GM19328 (cell line): ENCODE measurements around the gene SKAP2.
A peak's percentile ranks its signal among the peaks of the same experiment; 100 is the strongest.

Source experiments
- ATAC-seq: cut with Tn5 transposase; IDR thresholded peaks from one replicate; pipeline ENCODE4 v1.9.1; 2021; ENCODE audit warnings: mild to moderate bottlenecking, moderate library complexity; ENCODE audit not compliant: unreplicated experiment

Gene SKAP2, protein sequence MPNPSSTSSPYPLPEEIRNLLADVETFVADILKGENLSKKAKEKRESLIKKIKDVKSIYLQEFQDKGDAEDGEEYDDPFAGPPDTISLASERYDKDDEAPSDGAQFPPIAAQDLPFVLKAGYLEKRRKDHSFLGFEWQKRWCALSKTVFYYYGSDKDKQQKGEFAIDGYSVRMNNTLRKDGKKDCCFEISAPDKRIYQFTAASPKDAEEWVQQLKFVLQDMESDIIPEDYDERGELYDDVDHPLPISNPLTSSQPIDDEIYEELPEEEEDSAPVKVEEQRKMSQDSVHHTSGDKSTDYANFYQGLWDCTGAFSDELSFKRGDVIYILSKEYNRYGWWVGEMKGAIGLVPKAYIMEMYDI

GRCh38 chr7:26864309-26865093, at the start of gene SKAP2:
TSS of gene SKAP2 (minus strand) at chr7:26864590. CDS start at chr7:26864429, 161 bp downstream.
- ATAC-seq: peak; percentile 92

- no peak for ATAC-seq
Observed at GRCh38 chr7:26912933-26913536, 48.6 kb upstream of the SKAP2 start.

DNA sequence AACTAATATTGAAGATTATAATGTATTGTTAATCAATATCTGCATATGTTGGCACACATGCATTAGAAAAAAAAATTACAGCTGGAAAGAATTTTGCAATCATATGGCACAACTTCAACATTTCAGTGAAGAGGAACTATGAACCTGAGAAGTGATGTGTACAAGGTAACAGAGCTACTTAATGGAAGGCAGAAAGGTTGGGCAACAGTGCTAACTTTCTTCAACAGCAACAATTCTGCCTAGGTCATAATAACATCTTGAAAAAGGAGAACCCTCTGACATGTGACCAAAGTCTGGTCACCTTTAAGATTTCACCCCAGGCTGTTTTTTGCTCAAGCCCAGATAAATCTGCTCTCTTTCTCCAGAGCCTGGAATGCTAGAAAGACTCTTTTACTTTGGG, 47.9 kb upstream of the SKAP2 start:
- no peak for ATAC-seq

- ATAC-seq: no peak
Observed at GRCh38 chr7:26910221-26910620, 45.8 kb upstream of the SKAP2 start.

DNA sequence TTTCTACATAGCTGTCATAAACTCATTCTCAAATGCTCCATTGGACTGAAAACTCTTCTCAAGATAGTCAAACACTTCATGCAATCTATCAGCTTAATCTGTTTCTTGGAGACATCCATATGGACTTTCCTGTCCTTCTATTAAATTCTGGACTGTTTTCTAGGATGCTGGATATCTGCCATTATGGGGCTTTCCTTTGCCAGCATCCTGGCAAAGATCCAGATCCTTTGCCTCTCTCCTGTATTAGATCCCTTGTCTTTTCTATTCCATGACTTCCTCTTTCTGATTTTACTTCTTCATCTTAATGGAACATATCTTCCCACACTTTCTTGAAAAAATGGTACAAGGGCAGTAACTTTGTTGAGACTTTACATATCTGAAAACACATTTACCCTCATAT, 35.9 kb upstream of the SKAP2 start:
- no peak for ATAC-seq

- no peak for ATAC-seq
Observed at GRCh38 chr7:26899519-26899918, 35.1 kb upstream of the SKAP2 start.

DNA sequence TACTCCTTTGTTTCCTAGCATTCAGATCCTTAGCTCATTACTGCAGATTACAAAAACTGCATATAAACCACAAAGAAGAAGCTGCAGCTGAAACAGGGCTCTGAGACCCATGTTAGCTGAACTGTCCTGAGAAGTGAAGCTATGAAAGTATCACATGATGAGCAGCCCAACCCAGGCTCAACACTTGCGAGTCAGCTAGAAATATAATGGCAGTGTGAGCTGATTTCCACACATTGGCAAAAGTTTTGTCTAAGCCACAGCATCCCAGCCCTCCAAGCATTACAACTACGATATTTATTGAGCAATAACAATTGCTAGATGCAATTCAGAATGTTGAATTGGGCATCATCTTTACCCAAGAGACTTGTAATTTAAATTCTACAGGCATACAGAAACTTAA, 34.5 kb upstream of the SKAP2 start:
- ATAC-seq: no peak

GRCh38 chr7:26897928-26898327, 33.5 kb upstream of the SKAP2 start:
- ATAC-seq: no peak

DNA sequence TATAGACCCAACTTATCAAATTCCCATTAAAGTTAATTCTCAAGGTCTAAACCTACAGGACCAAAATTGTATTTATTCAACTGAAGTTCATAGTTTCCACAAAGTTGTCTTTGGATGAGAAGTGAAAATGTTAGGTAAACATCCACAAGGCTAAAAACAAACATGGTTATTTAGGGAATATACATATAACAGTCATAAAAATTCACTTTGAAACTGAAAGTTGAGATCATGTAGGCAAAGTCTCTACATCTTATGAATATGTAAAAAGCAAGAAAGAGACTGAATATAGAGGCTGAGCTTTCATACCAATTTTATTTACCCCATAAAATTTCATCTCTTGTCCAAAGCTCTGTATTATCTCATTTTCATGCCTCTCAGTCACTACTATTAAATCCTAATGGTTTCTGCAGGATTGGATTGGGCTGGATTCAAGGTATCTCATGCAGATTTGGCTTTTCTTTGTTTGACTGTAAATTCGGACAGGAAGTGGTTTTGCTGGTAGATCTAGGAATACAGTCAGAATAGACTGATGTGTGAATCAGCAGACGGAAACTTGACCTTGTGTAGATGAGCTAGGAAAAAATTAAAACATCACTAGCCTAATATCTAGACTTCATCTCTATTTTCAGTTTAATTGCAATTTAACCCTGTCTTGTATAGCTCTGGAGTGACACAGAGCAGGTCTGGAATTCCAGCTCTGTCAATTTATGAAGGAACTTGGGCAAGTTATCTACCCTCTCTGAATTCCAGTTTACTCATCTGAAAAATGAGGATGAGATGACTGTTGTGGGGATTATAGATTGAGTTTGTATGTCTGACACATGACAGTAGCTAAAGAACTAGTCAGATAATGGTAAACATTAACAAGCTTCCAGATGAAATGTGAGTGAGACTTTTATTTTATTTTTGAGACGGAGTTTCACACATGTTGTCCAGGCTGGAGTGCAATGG, 27.3 kb upstream of the SKAP2 start:
- no peak for ATAC-seq

DNA sequence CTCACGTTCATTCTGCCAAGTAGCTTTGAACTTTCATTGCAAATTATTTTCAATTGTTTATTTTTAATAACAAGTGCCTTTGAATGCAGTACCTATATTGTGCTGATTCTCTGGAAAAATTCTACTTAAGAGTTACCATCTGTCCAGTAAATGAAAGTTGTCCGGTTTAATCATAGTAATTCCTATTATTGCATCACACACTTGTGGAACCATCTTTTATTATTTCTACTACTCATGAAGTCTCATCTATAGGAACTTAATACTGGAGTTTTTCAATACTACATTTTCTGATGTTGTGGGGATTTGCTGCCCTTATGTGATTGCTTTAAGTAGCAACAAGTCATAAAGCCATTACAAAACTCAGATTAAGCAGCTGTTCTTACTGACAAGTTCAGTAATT, 16.5 kb upstream of the SKAP2 start:
- no peak for ATAC-seq

- no peak for ATAC-seq
Observed at GRCh38 chr7:26879671-26880070, 15.3 kb upstream of the SKAP2 start.

DNA sequence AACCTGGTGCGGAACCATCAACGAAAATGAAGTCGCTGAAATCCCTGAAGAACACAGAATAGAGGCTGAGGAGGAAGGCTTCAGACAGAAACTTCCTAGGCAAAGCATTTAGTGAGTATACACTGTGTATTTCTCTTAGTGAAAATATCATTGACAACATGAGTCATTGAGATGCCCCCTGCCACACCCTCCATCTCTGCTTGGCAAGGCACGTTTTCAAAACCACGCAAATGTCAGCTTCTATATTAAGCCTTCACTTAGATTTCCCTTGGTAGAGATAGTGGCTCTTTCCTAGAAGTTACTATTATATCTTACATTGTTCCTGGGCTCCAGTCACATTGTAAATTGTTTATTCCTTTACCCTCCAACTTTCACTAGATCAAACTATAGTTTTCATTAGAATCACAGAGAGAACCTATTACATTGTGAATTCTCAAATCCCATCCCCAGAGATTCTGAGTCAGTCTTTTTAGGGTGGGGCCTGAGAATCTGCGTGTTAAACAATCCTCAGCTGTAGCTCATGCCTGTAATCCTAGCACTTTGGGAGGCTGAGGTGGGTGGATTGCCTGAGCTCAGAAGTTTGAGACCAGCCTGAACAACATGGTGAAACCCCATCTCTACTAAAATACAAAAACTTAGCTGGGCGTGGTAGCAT, 4.6 kb upstream of the SKAP2 start:
- ATAC-seq: no peak

GRCh38 chr7:26865094-26865388, 651 bp upstream of the SKAP2 start:
- peak; percentile 42 for ATAC-seq

DNA sequence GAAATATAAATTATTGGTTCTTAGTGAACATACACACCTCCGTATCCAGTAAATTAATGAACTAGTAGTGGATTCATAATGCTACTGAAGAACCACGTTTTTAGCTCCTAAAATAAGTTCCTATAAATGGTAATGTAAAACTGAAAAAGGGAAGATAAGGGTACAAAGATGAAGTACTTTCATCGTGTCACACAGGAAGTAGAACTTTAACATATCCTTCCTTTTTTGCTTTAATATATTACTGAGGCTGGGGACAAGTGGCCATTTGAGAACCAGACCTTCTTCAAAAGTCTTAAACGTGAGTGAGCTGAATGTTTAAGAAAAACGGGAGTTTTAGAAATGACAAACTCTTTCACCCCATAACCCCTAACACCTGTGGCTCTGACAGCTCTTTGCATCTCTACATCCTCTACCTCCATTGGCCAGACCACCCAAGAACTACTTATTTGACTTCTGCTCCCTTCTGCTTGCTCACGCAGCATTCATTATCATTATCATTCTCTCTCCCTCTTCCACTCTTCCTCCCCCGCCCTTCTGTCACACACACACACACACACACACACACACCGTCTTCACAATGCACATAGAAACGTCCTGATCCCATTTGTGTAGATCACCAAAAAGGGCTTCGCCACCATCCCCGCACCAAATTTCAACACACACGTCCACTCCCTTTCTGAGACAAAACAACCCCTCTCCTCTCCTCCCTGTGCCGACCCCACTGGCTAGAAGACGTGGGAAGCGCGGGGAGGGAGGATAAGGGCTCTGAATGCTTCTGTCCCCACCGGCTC, 677 bp downstream of the SKAP2 start:
- no peak for ATAC-seq

DNA sequence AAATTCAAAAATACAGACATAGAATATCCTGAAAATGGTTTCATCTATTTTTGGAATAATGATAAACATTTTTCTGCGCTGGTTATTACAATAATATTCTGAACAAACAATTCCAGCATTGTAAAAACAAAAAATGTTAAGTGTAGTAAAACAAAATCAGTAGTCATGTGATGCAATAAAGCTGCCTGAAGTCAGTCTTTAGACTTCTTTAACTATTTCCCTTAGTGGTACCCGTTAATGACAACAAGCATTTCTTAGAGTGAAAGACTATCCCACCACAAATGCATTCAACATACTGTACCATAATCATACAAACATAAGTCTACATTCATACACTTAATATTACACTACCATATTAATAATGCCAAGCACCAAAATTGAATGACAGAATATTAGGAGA, 1.6 kb downstream of the SKAP2 start:
- ATAC-seq: no peak

- ATAC-seq: no peak
Observed at GRCh38 chr7:26861050-26861449, 3.3 kb downstream of the SKAP2 start.

GRCh38 chr7:26860361-26860760, 4.0 kb downstream of the SKAP2 start:
- no peak for ATAC-seq

DNA sequence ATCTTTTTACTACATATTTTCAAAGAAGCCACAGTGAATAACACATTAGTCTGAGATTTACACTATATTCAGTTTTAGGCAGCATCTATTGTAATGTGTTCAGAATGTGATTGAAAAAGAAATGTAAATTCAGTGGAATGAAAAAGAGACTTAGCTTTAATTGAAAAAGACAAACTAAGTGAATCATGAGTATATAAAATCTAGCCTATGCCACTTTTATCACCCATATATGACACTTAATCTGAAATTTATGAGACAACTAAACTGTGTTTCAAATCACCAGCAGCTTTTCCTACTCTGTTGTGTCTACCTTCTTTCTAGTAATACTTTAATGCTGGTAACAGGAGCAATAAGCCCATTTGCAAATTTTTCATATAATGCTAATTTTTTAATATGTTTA, 4.7 kb downstream of the SKAP2 start:
- no peak for ATAC-seq

DNA sequence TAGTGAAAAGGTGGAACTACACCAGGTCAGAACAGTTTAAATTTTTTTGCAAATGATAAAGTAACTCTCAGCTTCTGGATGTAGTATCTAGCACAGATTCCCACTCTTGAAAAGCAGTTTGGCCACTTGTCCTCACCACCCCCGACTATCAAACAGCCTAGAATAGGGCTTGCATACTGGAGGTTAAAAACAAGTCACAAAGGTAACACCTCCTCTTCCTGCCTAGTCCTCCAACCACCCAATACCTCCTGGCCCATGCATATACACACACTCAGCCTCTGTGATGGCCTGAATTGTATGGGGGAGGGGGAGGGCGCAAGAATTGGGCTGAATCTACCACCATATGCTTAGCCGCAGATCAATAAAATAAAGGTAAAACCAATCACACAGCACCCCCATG, 5.7 kb downstream of the SKAP2 start:
- ATAC-seq: no peak

DNA sequence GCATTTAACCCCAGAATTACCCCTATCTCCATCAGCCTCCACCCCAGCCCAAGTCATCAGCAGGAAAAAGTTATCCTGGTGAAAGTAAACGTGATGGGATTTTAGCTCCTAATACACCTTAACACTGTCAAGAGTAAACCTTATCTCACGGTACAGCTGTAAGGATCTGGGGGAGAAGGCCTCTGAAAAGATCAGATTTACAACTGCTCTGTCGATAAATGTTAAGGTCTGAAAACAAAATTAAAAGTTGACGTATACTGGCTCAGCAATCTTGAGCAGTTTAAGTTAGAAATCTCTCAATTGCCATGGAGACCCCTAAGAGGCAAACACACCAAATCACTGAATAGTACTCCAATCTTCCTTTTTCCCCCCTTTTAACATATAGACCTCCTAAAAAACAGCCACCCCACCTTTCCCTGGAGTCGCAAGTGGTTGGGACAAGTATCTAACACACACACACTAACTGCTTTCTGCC, 6.1 kb downstream of the SKAP2 start:
- no peak for ATAC-seq
